Measurements from ENCODE around the gene HCN1. TPM values are rescaled to one million over a fixed set of nuclear protein-coding genes. Genes with fewer than 3 reads are reported as not detected.

The HCN1 gene
- total RNA-seq, 1 experiment from 2014 or later = not detected

GRCh38 chr5:45697201-45697600 lies 1.0 kb upstream of the HCN1 start:
- POLR2A ChIA-PET = no interaction called here
- TF ChIP-seq, protein P1, sequence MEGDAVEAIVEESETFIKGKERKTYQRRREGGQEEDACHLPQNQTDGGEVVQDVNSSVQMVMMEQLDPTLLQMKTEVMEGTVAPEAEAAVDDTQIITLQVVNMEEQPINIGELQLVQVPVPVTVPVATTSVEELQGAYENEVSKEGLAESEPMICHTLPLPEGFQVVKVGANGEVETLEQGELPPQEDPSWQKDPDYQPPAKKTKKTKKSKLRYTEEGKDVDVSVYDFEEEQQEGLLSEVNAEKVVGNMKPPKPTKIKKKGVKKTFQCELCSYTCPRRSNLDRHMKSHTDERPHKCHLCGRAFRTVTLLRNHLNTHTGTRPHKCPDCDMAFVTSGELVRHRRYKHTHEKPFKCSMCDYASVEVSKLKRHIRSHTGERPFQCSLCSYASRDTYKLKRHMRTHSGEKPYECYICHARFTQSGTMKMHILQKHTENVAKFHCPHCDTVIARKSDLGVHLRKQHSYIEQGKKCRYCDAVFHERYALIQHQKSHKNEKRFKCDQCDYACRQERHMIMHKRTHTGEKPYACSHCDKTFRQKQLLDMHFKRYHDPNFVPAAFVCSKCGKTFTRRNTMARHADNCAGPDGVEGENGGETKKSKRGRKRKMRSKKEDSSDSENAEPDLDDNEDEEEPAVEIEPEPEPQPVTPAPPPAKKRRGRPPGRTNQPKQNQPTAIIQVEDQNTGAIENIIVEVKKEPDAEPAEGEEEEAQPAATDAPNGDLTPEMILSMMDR (IDR thresholded peaks at IDR 0.05; ENCODE audit: unreplicated experiment) = no peak
- CTCF ChIA-PET = no interaction called here
- peaks cover 12% of the 10 kb centered on the region for H3K9me3 Mint-ChIP-seq (ENCODE audit: unreplicated experiment)
- no peaks in the 10 kb centered on the region for H3K27me3 Mint-ChIP-seq (ENCODE audit: insufficient read depth, unreplicated experiment)
- no TSS peak for BruUV-seq (replicated peaks)
- no peak overlapping the region for H3K27ac Mint-ChIP-seq (ENCODE audit: low read depth, unreplicated experiment)
- intact Hi-C loops (cut with micrococcal nuclease) = no loop called here
- no peak overlapping the region for H3K4me3 Mint-ChIP-seq (ENCODE audit: unreplicated experiment)
- no peaks in the 10 kb centered on the region for H3K36me3 Mint-ChIP-seq (ENCODE audit: insufficient read depth, unreplicated experiment)
- no peak for DNase-seq (ENCODE audit: unreplicated experiment)
- no peaks in the 10 kb centered on the region for H3K4me1 Mint-ChIP-seq (ENCODE audit: insufficient read depth, unreplicated experiment)

DNA sequence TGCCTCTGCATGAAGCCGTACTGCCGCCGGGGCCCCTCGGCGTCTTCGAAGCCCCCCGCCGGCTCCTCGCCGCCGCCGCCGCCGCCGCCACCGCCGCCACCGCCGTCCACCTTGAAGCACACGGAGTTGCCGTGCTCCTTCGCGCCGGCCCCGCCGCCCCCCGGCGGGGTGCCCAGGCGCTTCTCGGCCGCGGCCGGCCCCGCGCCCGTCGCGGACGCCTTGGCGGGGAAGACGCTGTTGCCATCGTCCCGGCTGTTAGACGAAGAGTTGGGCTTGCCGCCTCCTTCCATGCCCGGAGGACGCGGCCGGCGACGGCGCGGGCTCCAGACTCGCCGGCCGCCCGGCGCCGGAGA lies 400 bp downstream of the HCN1 start:
- intact Hi-C loops (cut with micrococcal nuclease) = no loop called here
- TF ChIP-seq, protein P1 (IDR thresholded peaks at IDR 0.05; ENCODE audit: unreplicated experiment) = no peak
- BruUV-seq (replicated peaks) = no TSS peak
- ChIA-PET POLR2A (no interaction called here), CTCF (no interaction called here)
- Mint-ChIP-seq H3K9me3 (ENCODE audit: unreplicated experiment) (peaks cover 12% of the 10 kb centered on the region), H3K36me3 (ENCODE audit: insufficient read depth, unreplicated experiment) (no peaks in the 10 kb centered on the region), H3K27me3 (ENCODE audit: insufficient read depth, unreplicated experiment) (no peaks in the 10 kb centered on the region), H3K27ac (ENCODE audit: low read depth, unreplicated experiment) (no peak overlapping the region), H3K4me3 (ENCODE audit: unreplicated experiment) (no peak overlapping the region), H3K4me1 (ENCODE audit: insufficient read depth, unreplicated experiment) (no peaks in the 10 kb centered on the region)
- DNase-seq (ENCODE audit: unreplicated experiment) = no peak

- POLR2A ChIA-PET = no interaction called here
- intact Hi-C loops (cut with micrococcal nuclease) = no loop called here
- Mint-ChIP-seq H3K4me3 (ENCODE audit: unreplicated experiment) (no peak overlapping the region), H3K4me1 (ENCODE audit: insufficient read depth, unreplicated experiment) (no peaks in the 10 kb centered on the region), H3K36me3 (ENCODE audit: insufficient read depth, unreplicated experiment) (no peaks in the 10 kb centered on the region), H3K9me3 (ENCODE audit: unreplicated experiment) (peaks cover 12% of the 10 kb centered on the region), H3K27me3 (ENCODE audit: insufficient read depth, unreplicated experiment) (no peaks in the 10 kb centered on the region), H3K27ac (ENCODE audit: low read depth, unreplicated experiment) (no peak overlapping the region)
- no peak for DNase-seq (ENCODE audit: unreplicated experiment)
- CTCF ChIA-PET = interaction anchor here (0.6 kb wide), 1 partner anchor 73 kb away, joined by 3 read pairs; no protein-coding TSS in a partner anchor
- BruUV-seq (replicated peaks) = no TSS peak
- TF ChIP-seq, protein P1 (IDR thresholded peaks at IDR 0.05; ENCODE audit: unreplicated experiment) = no peak
Measured at GRCh38 chr5:45694971-45695803, 993 bp downstream of the HCN1 start.

DNA sequence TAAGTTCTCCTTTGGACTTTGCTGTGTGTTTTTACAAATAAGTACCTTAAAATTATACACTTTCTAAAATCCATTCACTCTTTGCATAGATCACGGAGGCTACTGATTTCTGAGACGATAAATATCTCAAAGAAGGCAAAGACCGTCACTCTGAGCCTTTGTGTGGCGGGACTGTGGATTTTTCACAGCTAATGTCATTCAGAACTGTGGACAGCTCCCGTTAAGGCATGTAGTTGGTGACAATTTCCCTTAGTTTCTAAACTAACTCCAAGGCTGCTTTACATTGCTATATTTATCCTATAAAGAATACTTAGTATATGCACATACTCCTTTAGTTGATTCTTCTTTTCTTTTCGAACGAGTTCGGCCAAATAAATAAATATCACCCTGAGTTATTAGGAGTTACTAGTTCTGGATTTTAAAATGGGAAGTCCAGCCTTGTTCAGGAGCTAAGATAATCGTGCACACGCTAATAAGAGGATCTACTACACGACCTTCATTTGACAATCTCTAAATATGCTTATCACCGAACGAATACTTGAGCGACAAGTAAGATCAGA lies 1.8 kb downstream of the HCN1 start:
- ChIA-PET POLR2A (no interaction called here), CTCF (interaction anchor here (0.6 kb wide), 1 partner anchor 74 kb away, joined by 3 read pairs; no protein-coding TSS in a partner anchor)
- Mint-ChIP-seq H3K27me3 (ENCODE audit: insufficient read depth, unreplicated experiment) (no peaks in the 10 kb centered on the region), H3K4me1 (ENCODE audit: insufficient read depth, unreplicated experiment) (no peaks in the 10 kb centered on the region), H3K9me3 (ENCODE audit: unreplicated experiment) (peaks cover 12% of the 10 kb centered on the region), H3K27ac (ENCODE audit: low read depth, unreplicated experiment) (no peak overlapping the region), H3K36me3 (ENCODE audit: insufficient read depth, unreplicated experiment) (no peaks in the 10 kb centered on the region), H3K4me3 (ENCODE audit: unreplicated experiment) (no peak overlapping the region)
- no TSS peak for BruUV-seq (replicated peaks)
- peak; percentile 11 for DNase-seq (ENCODE audit: unreplicated experiment)
- intact Hi-C loops (cut with micrococcal nuclease) = no loop called here
- TF ChIP-seq, protein P1 (IDR thresholded peaks at IDR 0.05; ENCODE audit: unreplicated experiment) = no peak

All from MCF 10A (cell line).